Natural killer cell (primary cell): Measurements from ENCODE around the gene WDR33. TPM values are rescaled to one million over a fixed set of nuclear protein-coding genes. Genes with fewer than 3 reads are reported as not detected.

ENCODE experiments used
- ATAC-seq, 3 donors: fragments of 150-1000 bp in 2 of 3; fragments of 200-7000 bp in 1 of 3; cut with Tn5 transposase; 1 replicate in 1 of 3; 2 replicates in 2 of 3; pipeline ENCODE4 v1.10.0; 2021; ENCODE audit warnings: mild to moderate bottlenecking in 2 of 3, moderate library complexity in 2 of 3
- DNase-seq, 2 donors: peaks; one replicate each; pipeline versions ENCODE4 v3.0.0 to v3.0.0-alpha.2; 2013 to 2021; ENCODE audit warnings: mixed read lengths in 1 of 2
- H3K27ac ChIP-seq: one replicate; pipeline ENCODE4 v1.5.1; 2013; ENCODE audit warnings: mild to moderate bottlenecking, low read length
- H3K27me3 ChIP-seq: one replicate; pipeline ENCODE4 v1.6.1; 2013; ENCODE audit warnings: low read length; ENCODE audit not compliant: control insufficient read depth, insufficient read depth
- H3K36me3 ChIP-seq: one replicate; pipeline ENCODE4 v1.6.1; 2013; ENCODE audit warnings: low read length; ENCODE audit not compliant: control insufficient read depth, insufficient read depth
- H3K4me1 ChIP-seq: one replicate; pipeline ENCODE4 v1.6.1; 2013; ENCODE audit warnings: low read length; ENCODE audit not compliant: control insufficient read depth, insufficient read depth
- H3K4me3 ChIP-seq: one replicate; pipeline ENCODE4 v1.5.1; 2013; ENCODE audit warnings: low read length
- H3K9me3 ChIP-seq: one replicate; pipeline ENCODE4 v1.6.1; 2013; ENCODE audit warnings: low read length; ENCODE audit not compliant: control insufficient read depth, insufficient read depth
- H3K27ac Mint-ChIP-seq, 2 donors: one replicate each; pipeline ENCODE4 v1.8.0; 2022; ENCODE audit warnings: mild to moderate bottlenecking in 2 of 2, mixed read lengths in 2 of 2, moderate library complexity in 1 of 2
- H3K27me3 Mint-ChIP-seq, 2 donors: one replicate each; pipeline ENCODE4 v1.8.0; 2022; ENCODE audit warnings: low read depth in 2 of 2, mixed read lengths in 2 of 2
- H3K36me3 Mint-ChIP-seq: one replicate; pipeline ENCODE4 v1.8.0; 2022; ENCODE audit warnings: mixed read lengths
- H3K4me1 Mint-ChIP-seq, 2 donors: one replicate each; pipeline ENCODE4 v1.8.0; 2022; ENCODE audit warnings: mixed read lengths in 2 of 2
- H3K4me3 Mint-ChIP-seq: one replicate; pipeline ENCODE4 v1.8.0; 2022; ENCODE audit warnings: mild to moderate bottlenecking, moderate library complexity, mixed read lengths
- H3K9me3 Mint-ChIP-seq, 2 donors: one replicate each; pipeline ENCODE4 v1.8.0; 2022; ENCODE audit warnings: mixed read lengths in 2 of 2
- WGBS: methylation state at CpG from one replicate; pipeline ENCODE4 v1.1.7; 2013; ENCODE audit warnings: missing lambda C conversion rate; ENCODE audit not compliant: insufficient coverage; 5-methylcytosine and 5-hydroxymethylcytosine counted together
- intact Hi-C: fragments of 100-400 bp; cut with micrococcal nuclease; formaldehyde crosslinking; loops from one replicate; pipeline ENCODE4 v1.14.2; 2022
- total RNA-seq, 4 donors: library from RNA; stranded (reverse); fragments of 120-200 nt in 1 of 4; gene quantifications; one replicate each; pipeline versions ENCODE4 v1.2.3 to v1.2.4, GENCODE V29; 2013 to 2022
- TF ChIP-seq, protein P1 (sequence below): fragments of 200-600 bp; IDR thresholded peaks from one replicate; pipeline ENCODE4 v1.8.0; 2022; ENCODE audit warnings: antibody characterized with exemption

The WDR33 gene
- total RNA-seq, 3 donors from 2014 or later (not counting 1 experiment from before 2014, with no cell fraction given): 55.2 to 78.4 (median 55.3) TPM

GRCh38 chr2:127718271-127718670 lies 92.7 kb downstream of the WDR33 start:
- no peak for ATAC-seq
- peaks cover 11% of the 10 kb centered on the region for H3K36me3 Mint-ChIP-seq

DNA sequence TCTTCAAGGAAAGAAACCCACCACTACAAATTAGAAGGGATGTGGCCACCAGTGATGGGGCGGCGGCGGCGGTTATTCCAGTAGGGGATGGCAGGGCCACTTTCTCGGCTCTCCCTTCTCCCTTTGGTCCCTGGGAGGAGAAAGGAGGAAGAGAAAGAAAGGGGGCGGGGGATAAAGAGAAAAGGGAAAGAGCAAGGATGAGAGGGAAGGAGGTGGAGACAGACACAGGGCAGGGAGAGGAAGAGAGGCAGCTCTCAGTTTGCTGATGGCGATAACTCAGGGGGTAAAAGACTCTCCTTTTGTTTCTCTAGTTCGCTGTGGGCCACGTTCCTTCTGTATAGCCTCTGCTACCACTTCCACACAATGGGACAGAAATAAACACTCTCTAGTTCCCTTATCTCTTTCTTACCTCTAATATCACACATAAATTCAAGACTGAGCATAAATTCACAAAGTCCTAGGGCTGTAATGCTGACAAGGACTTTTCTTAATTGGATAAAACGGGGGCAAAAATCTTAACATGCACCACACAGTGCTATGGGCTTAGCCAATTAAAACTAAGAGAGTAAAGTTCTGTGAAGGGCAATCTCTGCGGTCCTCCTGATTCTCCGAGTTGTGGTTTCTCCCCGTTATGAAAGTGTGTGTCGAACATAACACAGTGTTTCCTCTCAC lies 95.1 kb downstream of the WDR33 start:
- intact Hi-C loops: no loop called here
- TF ChIP-seq, protein P1, sequence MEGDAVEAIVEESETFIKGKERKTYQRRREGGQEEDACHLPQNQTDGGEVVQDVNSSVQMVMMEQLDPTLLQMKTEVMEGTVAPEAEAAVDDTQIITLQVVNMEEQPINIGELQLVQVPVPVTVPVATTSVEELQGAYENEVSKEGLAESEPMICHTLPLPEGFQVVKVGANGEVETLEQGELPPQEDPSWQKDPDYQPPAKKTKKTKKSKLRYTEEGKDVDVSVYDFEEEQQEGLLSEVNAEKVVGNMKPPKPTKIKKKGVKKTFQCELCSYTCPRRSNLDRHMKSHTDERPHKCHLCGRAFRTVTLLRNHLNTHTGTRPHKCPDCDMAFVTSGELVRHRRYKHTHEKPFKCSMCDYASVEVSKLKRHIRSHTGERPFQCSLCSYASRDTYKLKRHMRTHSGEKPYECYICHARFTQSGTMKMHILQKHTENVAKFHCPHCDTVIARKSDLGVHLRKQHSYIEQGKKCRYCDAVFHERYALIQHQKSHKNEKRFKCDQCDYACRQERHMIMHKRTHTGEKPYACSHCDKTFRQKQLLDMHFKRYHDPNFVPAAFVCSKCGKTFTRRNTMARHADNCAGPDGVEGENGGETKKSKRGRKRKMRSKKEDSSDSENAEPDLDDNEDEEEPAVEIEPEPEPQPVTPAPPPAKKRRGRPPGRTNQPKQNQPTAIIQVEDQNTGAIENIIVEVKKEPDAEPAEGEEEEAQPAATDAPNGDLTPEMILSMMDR: no peak
- H3K9me3 Mint-ChIP-seq: no peaks in the 10 kb centered on the region
- 98% methylated on average over 14 of the region's 14 CpGs for WGBS
- H3K4me1 ChIP-seq: no peaks in the 10 kb centered on the region
- no peaks in the 10 kb centered on the region for H3K36me3 Mint-ChIP-seq
- H3K36me3 ChIP-seq: peaks cover 38% of the 10 kb centered on the region
- H3K9me3 ChIP-seq: no peaks in the 10 kb centered on the region
- H3K4me1 Mint-ChIP-seq: no peaks in the 10 kb centered on the region
- H3K27ac ChIP-seq: no peak overlapping the region
- no peak overlapping the region for H3K27ac Mint-ChIP-seq
- no peak overlapping the region for H3K4me3 Mint-ChIP-seq
- no peak overlapping the region for H3K4me3 ChIP-seq
- H3K27me3 Mint-ChIP-seq: no peaks in the 10 kb centered on the region
- no peaks in the 10 kb centered on the region for H3K27me3 ChIP-seq
- DNase-seq (no peak), ATAC-seq (no peak)

More at GRCh38 chr2:127718271-127718670, 92.7 kb downstream of the WDR33 start:
- H3K27me3 Mint-ChIP-seq: no peaks in the 10 kb centered on the region
- no peaks in the 10 kb centered on the region for H3K4me1 ChIP-seq
- H3K9me3 Mint-ChIP-seq: no peaks in the 10 kb centered on the region
- peaks cover 61% of the 10 kb centered on the region for H3K36me3 ChIP-seq
- H3K9me3 ChIP-seq: no peaks in the 10 kb centered on the region
- intact Hi-C loops: no loop called here
- 97% methylated on average over 4 of the region's 4 CpGs for WGBS
- no peak overlapping the region for H3K27ac ChIP-seq
- no peak overlapping the region for H3K27ac Mint-ChIP-seq
- DNase-seq: no peak
- H3K4me3 Mint-ChIP-seq: no peak overlapping the region
- H3K4me1 Mint-ChIP-seq: no peaks in the 10 kb centered on the region
- H3K27me3 ChIP-seq: no peaks in the 10 kb centered on the region
- no peak overlapping the region for H3K4me3 ChIP-seq
- TF ChIP-seq, protein P1: no peak

GRCh38 chr2:127713562-127713961 lies 97.4 kb downstream of the WDR33 start:
- TF ChIP-seq, protein P1: no peak

DNA sequence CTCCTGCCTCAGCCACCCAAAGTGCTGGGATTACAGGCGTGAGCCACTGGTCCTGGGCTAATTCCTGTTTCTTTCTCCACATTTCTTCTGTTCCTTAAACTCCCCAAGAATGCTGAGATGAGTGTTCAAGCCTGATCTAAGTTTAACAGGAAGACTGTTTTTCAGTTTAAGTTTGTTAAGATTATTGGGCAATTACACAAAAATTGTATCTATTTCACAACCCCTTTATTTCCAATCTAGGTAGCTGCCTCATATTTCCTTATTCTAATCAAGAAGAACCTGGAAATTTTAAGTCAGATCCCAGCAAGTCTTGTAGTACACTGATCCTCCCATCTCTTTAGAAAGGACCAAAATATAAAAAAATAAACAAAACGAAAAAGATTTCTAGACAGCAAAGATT lies 98.0 kb downstream of the WDR33 start:
- Mint-ChIP-seq H3K9me3 (no peaks in the 10 kb centered on the region), H3K36me3 (no peaks in the 10 kb centered on the region), H3K4me1 (no peaks in the 10 kb centered on the region), H3K27me3 (no peaks in the 10 kb centered on the region), H3K27ac (no peak overlapping the region), H3K4me3 (no peak overlapping the region)
- ATAC-seq: no peak
- Histone ChIP-seq H3K4me3 (no peak overlapping the region), H3K4me1 (no peaks in the 10 kb centered on the region), H3K36me3 (peaks cover 28% of the 10 kb centered on the region), H3K27ac (no peak overlapping the region), H3K9me3 (no peaks in the 10 kb centered on the region), H3K27me3 (no peaks in the 10 kb centered on the region)
- 90% methylated on average over 2 of the region's 2 CpGs for WGBS
- DNase-seq: no peak
- intact Hi-C loops: no loop called here
- TF ChIP-seq, protein P1: no peak

More at GRCh38 chr2:127713562-127713961, 97.4 kb downstream of the WDR33 start:
- Histone ChIP-seq H3K9me3 (no peaks in the 10 kb centered on the region), H3K4me1 (no peaks in the 10 kb centered on the region), H3K27me3 (no peaks in the 10 kb centered on the region), H3K36me3 (peaks cover 28% of the 10 kb centered on the region), H3K4me3 (no peak overlapping the region), H3K27ac (no peak overlapping the region)
- DNase-seq: no peak
- no peak for ATAC-seq
- intact Hi-C loops: no loop called here
- no peaks in the 10 kb centered on the region for H3K9me3 Mint-ChIP-seq
- no peak overlapping the region for H3K27ac Mint-ChIP-seq
- WGBS: 96% methylated on average over 25 of the region's 25 CpGs
- H3K4me3 Mint-ChIP-seq: no peak overlapping the region
- no peaks in the 10 kb centered on the region for H3K36me3 Mint-ChIP-seq
- H3K27me3 Mint-ChIP-seq: no peaks in the 10 kb centered on the region
- H3K4me1 Mint-ChIP-seq: no peaks in the 10 kb centered on the region
